PC-3 (cell line): ENCODE measurements around the gene ADCY9. TPM values are rescaled to one million over a fixed set of nuclear protein-coding genes. Genes with fewer than 3 reads are reported as not detected.
A peak's percentile ranks its signal among the peaks of the same experiment; 100 is the strongest.

Experiments used
- ATAC-seq: fragments of 200-7000 bp; cut with Tn5 transposase; 2 replicates; pipeline ENCODE4 v1.9.1; 2020; ENCODE audit warnings: mild to moderate bottlenecking, moderate library complexity
- BruUV-seq: library from RNA; stranded (reverse); fragments of 400-500 nt; replicated peaks from 2 replicates; lab custom pipeline; 2021; lab: Mats Ljungman, UMichigan
- CTCF ChIA-PET: fragments of 300-600 bp; sonication (Branson Sonifier 250); formaldehyde crosslinking; loops from one replicate; lab custom pipeline; 2022; ENCODE audit warnings: antibody characterized with exemption; lab: Charles Lee
- POLR2A ChIA-PET: fragments of 300-600 bp; sonication (Branson Sonifier 250); formaldehyde crosslinking; loops from one replicate; lab custom pipeline; 2022; ENCODE audit warnings: antibody characterized with exemption; ENCODE audit not compliant: unreplicated experiment; lab: Charles Lee
- DNase-seq: peaks from one replicate; pipeline ENCODE4 v3.0.0-alpha.2; 2015
- H2AFZ ChIP-seq: fragments of 300-600 bp; sonication (generic); 2 replicates; pipeline ENCODE4 v1.6.0; 2016; ENCODE audit warnings: antibody characterized with exemption, low read length
- H3F3A ChIP-seq: fragments of 300-600 bp; sonication (generic); one replicate; pipeline ENCODE4 v1.6.0; 2017; ENCODE audit warnings: antibody characterized with exemption, low read length, control low read depth, mild to moderate bottlenecking; ENCODE audit not compliant: unreplicated experiment
- H3K27ac ChIP-seq: fragments of 300-600 bp; sonication (generic); 2 replicates; pipeline ENCODE4 v1.5.1; 2016; ENCODE audit warnings: mild to moderate bottlenecking, low read length
- H3K27me3 ChIP-seq: fragments of 300-600 bp; sonication (generic); 2 replicates; pipeline ENCODE4 v1.6.1; 2016; ENCODE audit warnings: low read length, mixed read lengths
- H3K36me3 ChIP-seq: fragments of 300-600 bp; sonication (generic); 2 replicates; pipeline ENCODE4 v1.6.1; 2016; ENCODE audit warnings: low read depth, mixed run types, low read length, mixed read lengths
- H3K4me1 ChIP-seq: fragments of 300-600 bp; sonication (generic); 2 replicates; pipeline ENCODE4 v1.5.1; 2016; ENCODE audit warnings: low read length; ENCODE audit not compliant: insufficient read depth
- H3K4me2 ChIP-seq: fragments of 300-600 bp; sonication (generic); 2 replicates; pipeline ENCODE4 v1.6.0; 2016; ENCODE audit warnings: low read length
- H3K4me3 ChIP-seq: fragments of 300-600 bp; sonication (generic); 2 replicates; pipeline ENCODE4 v1.5.1; 2016; ENCODE audit warnings: mild to moderate bottlenecking, low read length, mixed read lengths
- H3K79me2 ChIP-seq: fragments of 300-600 bp; sonication (generic); 2 replicates; pipeline ENCODE4 v1.6.1; 2017; ENCODE audit warnings: low read length, mixed read lengths
- H3K9ac ChIP-seq: fragments of 300-600 bp; sonication (generic); 2 replicates; pipeline ENCODE4 v1.6.0; 2016; ENCODE audit warnings: mild to moderate bottlenecking, low read length
- H3K9me2 ChIP-seq: fragments of 300-600 bp; sonication (generic); replicated peaks from 2 replicates; pipeline ENCODE4 v1.6.1; 2016; ENCODE audit warnings: mixed run types, low read length, mixed read lengths
- H3K9me3 ChIP-seq: fragments of 300-600 bp; sonication (generic); 2 replicates; pipeline ENCODE4 v1.6.1; 2016; ENCODE audit warnings: low read length, mixed read lengths
- H4K20me1 ChIP-seq: fragments of 300-600 bp; sonication (generic); 2 replicates; pipeline ENCODE4 v1.6.1; 2016; ENCODE audit warnings: low read length, mixed read lengths
- EZH2 ChIP-seq: fragments of 300-600 bp; sonication (generic); IDR thresholded peaks from one replicate; pipeline ENCODE4 v1.6.1; 2017; ENCODE audit warnings: antibody characterized with exemption, mild to moderate bottlenecking, low read length; ENCODE audit not compliant: unreplicated experiment
- EZH2phosphoT487 ChIP-seq: fragments of 300-600 bp; sonication (generic); IDR thresholded peaks from 2 replicates; pipeline ENCODE4 v1.6.1; 2018; ENCODE audit warnings: mild to moderate bottlenecking, antibody characterized with exemption, low read length, borderline replicate concordance
- intact Hi-C: fragments of 100-400 bp; cut with micrococcal nuclease; formaldehyde crosslinking; loops from 2 replicates; pipeline ENCODE4 v1.9.0; 2023
- total RNA-seq: library from RNA; depleted of rRNA; stranded (reverse); fragments of >200 nt; gene quantifications from 2 replicates; pipeline ENCODE4 v1.2.3, GENCODE V29; 2014
- TF ChIP-seq, protein P1 (sequence below): fragments of 300-600 bp; sonication (generic); conservative IDR thresholded peaks from 2 replicates; pipeline ENCODE4 v1.5.1; 2017; ENCODE audit warnings: antibody characterized with exemption, low read depth, mild to moderate bottlenecking, low read length

ADCY9 gene
- total RNA-seq, 1 experiment from 2014 or later: 6.2 TPM

DNA sequence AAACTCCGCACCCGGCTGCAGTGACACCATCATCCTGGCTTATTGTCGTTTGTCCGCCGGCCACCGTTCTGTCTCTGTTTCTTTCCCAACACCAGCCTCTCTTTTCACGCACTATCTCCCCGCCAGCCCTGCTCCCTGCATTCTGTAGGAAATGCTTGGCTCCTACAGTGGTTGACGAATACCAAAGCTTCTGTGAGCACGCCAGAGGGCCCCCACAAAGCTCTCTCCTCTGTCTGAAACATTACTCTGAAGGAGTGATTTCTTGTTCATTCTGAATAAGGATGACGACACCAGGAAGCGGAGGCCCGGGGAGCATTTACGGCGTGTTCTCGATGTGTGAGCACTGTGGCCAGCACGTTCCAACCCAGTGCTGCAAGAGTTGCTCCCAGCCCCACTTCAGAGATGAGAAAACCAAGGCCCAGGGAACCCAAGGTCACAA, 58.8 kb downstream of the ADCY9 start:
- no peak for DNase-seq
- Histone ChIP-seq H3K27me3 (no peaks in the 10 kb centered on the region), H3K9me3 (no peaks in the 10 kb centered on the region), H2AFZ (no peak overlapping the region), H3K4me2 (no peak overlapping the region), H3F3A (no peaks in the 10 kb centered on the region), H3K36me3 (no peaks in the 10 kb centered on the region; the same call in 1 of the 2 replicates), H3K4me3 (no peak overlapping the region), H3K27ac (no peak overlapping the region), H3K9ac (no peak overlapping the region), H4K20me1 (no peaks in the 10 kb centered on the region), H3K9me2 (no peaks in the 10 kb centered on the region), H3K79me2 (no peaks in the 10 kb centered on the region), H3K4me1 (peaks cover 16% of the 10 kb centered on the region)
- ChIA-PET POLR2A (no interaction called here), CTCF (no interaction called here)
- intact Hi-C loops: no loop called here
- no peak for TF ChIP-seq EZH2
- no peak for TF ChIP-seq EZH2phosphoT487
- TF ChIP-seq, protein P1, sequence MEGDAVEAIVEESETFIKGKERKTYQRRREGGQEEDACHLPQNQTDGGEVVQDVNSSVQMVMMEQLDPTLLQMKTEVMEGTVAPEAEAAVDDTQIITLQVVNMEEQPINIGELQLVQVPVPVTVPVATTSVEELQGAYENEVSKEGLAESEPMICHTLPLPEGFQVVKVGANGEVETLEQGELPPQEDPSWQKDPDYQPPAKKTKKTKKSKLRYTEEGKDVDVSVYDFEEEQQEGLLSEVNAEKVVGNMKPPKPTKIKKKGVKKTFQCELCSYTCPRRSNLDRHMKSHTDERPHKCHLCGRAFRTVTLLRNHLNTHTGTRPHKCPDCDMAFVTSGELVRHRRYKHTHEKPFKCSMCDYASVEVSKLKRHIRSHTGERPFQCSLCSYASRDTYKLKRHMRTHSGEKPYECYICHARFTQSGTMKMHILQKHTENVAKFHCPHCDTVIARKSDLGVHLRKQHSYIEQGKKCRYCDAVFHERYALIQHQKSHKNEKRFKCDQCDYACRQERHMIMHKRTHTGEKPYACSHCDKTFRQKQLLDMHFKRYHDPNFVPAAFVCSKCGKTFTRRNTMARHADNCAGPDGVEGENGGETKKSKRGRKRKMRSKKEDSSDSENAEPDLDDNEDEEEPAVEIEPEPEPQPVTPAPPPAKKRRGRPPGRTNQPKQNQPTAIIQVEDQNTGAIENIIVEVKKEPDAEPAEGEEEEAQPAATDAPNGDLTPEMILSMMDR: no peak
- no peak for ATAC-seq
- BruUV-seq: no TSS peak

GRCh38 chr16:4056161-4057105, 59.8 kb downstream of the ADCY9 start:
- Histone ChIP-seq H3K27me3 (no peaks in the 10 kb centered on the region), H3K27ac (no peak overlapping the region), H3K4me1 (peaks cover 18% of the 10 kb centered on the region), H3K9me3 (no peaks in the 10 kb centered on the region), H3K9ac (no peak overlapping the region), H3F3A (no peaks in the 10 kb centered on the region), H3K79me2 (no peaks in the 10 kb centered on the region), H4K20me1 (no peaks in the 10 kb centered on the region), H2AFZ (no peak overlapping the region), H3K9me2 (no peaks in the 10 kb centered on the region), H3K4me3 (no peak overlapping the region), H3K36me3 (no peaks in the 10 kb centered on the region), H3K4me2 (no peak overlapping the region)
- DNase-seq (peak; percentile 1), ATAC-seq (no peak)
- CTCF ChIA-PET: interaction anchor here (0.7 kb wide), 1 partner anchor 15 kb away, joined by 3 read pairs; no protein-coding TSS in a partner anchor
- no peak for TF ChIP-seq EZH2
- TF ChIP-seq EZH2phosphoT487: no peak
- TF ChIP-seq, protein P1: no peak
- BruUV-seq: no TSS peak
- POLR2A ChIA-PET: no interaction called here
- intact Hi-C loops: no loop called here

GRCh38 chr16:4055748-4056147, 60.5 kb downstream of the ADCY9 start:
- no peak for ATAC-seq
- ChIA-PET CTCF (interaction anchor here (0.7 kb wide), 1 partner anchor 14 kb away, joined by 3 read pairs; no protein-coding TSS in a partner anchor), POLR2A (no interaction called here)
- Histone ChIP-seq H3K9me3 (no peaks in the 10 kb centered on the region), H3K9me2 (no peaks in the 10 kb centered on the region), H3F3A (no peaks in the 10 kb centered on the region), H3K4me3 (no peak overlapping the region), H3K79me2 (no peaks in the 10 kb centered on the region), H3K4me2 (no peak overlapping the region), H3K27ac (no peak overlapping the region), H3K36me3 (no peaks in the 10 kb centered on the region), H3K9ac (no peak overlapping the region), H2AFZ (no peak overlapping the region), H3K27me3 (no peaks in the 10 kb centered on the region), H4K20me1 (no peaks in the 10 kb centered on the region), H3K4me1 (peaks cover 18% of the 10 kb centered on the region)
- TF ChIP-seq, protein P1: no peak
- no peak for TF ChIP-seq EZH2phosphoT487
- TF ChIP-seq EZH2: no peak
- no TSS peak for BruUV-seq
- no peak for DNase-seq
- intact Hi-C loops: no loop called here
